ENCODE measurements around the gene RNF225.

DNA sequence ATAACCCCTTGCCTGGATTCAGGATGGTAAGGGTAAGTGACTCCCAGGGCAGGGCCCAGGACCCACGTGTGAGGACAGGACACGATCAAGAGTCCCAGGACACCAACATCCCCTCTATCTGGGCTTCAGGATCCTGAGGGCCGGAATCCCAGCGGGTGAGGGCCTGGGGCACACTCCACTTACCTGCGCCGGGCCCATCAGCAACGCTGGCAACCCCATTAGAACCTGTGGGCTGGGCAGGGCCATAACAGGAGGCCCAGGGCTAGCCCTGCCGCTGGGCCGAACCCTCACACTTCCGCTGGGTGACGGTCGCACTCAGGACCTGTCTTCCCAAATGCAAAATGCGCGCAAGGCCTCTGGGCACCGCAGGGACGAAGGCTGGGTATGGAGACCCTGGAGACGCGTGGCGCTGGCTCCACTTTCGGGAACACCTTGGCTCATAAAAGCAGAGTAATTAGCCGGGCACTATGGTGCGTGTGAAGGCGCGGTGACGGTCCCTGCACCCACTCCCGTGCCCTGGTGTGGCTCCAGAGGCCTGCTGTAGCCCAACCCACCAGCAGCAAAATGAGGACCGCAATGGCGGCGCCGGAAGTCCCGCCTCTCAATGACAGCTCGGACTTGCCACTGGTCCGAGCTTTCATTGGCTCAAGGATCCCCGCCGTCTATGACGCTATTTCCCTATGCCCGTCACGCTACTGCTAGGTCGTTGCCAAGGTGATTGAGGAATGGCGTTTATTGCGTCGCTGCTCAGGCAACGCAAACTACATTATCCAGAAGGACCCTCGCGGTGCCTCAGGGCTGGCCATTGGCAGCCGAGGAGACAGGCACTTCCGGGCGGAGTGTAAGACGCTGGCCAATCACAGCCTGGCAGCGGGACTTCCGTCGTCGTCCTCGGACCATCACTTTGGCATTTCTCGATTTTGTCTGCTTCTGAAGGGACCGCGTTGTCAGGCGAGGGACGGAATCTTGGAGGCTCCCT lies 44.4 kb downstream of the RNF225 start, which contains the start of gene ZNF132:
- TF ChIP-seq, protein P1, sequence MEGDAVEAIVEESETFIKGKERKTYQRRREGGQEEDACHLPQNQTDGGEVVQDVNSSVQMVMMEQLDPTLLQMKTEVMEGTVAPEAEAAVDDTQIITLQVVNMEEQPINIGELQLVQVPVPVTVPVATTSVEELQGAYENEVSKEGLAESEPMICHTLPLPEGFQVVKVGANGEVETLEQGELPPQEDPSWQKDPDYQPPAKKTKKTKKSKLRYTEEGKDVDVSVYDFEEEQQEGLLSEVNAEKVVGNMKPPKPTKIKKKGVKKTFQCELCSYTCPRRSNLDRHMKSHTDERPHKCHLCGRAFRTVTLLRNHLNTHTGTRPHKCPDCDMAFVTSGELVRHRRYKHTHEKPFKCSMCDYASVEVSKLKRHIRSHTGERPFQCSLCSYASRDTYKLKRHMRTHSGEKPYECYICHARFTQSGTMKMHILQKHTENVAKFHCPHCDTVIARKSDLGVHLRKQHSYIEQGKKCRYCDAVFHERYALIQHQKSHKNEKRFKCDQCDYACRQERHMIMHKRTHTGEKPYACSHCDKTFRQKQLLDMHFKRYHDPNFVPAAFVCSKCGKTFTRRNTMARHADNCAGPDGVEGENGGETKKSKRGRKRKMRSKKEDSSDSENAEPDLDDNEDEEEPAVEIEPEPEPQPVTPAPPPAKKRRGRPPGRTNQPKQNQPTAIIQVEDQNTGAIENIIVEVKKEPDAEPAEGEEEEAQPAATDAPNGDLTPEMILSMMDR (IDR thresholded peaks at IDR 0.05; ENCODE audit: low read length), result no peak
- no peak for TF ChIP-seq EZH2 (optimal IDR thresholded peaks at IDR 0.05; ENCODE audit: low read depth, low read length)
